MCF 10A (cell line): ENCODE data around the gene ASPG. TPM values are rescaled to one million over a fixed set of nuclear protein-coding genes. Genes with fewer than 3 reads are reported as not detected.

Source experiments
- BruUV-seq: library from RNA; stranded (reverse); fragments of 400-500 nt; replicated peaks from 2 replicates; lab custom pipeline; 2021; lab: Mats Ljungman, UMichigan
- CTCF ChIA-PET: fragments of 300-600 bp; sonication (Branson Sonifier 250); formaldehyde crosslinking; extraction: SDS; loops from one replicate; lab custom pipeline; 2021; ENCODE audit warnings: antibody characterized with exemption, inconsistent platforms; lab: Yijun Ruan, JAX
- POLR2A ChIA-PET: fragments of 300-600, 350-650 bp; sonication (Branson Sonifier 250); formaldehyde crosslinking; extraction: SDS; loops from one replicate; lab custom pipeline; 2020; ENCODE audit warnings: antibody characterized with exemption, inconsistent platforms; lab: Yijun Ruan, JAX
- DNase-seq: peaks from one replicate; pipeline ENCODE4 v3.0.0-alpha.2; 2018; ENCODE audit not compliant: unreplicated experiment
- H3K27ac Mint-ChIP-seq: one replicate; pipeline ENCODE4 v1.8.0; 2022; ENCODE audit warnings: mild to moderate bottlenecking, low read depth, mixed read lengths; ENCODE audit not compliant: unreplicated experiment
- H3K27me3 Mint-ChIP-seq: one replicate; pipeline ENCODE4 v1.8.0; 2022; ENCODE audit warnings: mixed read lengths; ENCODE audit not compliant: insufficient read depth, unreplicated experiment
- H3K36me3 Mint-ChIP-seq: one replicate; pipeline ENCODE4 v1.8.0; 2022; ENCODE audit warnings: mild to moderate bottlenecking, moderate library complexity, mixed read lengths; ENCODE audit not compliant: insufficient read depth, unreplicated experiment
- H3K4me1 Mint-ChIP-seq: one replicate; pipeline ENCODE4 v1.8.0; 2022; ENCODE audit warnings: mixed read lengths; ENCODE audit not compliant: insufficient read depth, unreplicated experiment
- H3K4me3 Mint-ChIP-seq: one replicate; pipeline ENCODE4 v1.8.0; 2022; ENCODE audit warnings: mild to moderate bottlenecking, moderate library complexity, mixed read lengths; ENCODE audit not compliant: unreplicated experiment
- H3K9me3 Mint-ChIP-seq: one replicate; pipeline ENCODE4 v1.8.0; 2022; ENCODE audit warnings: mixed read lengths; ENCODE audit not compliant: unreplicated experiment
- CTCF ChIP-seq: fragments of 200-600 bp; IDR thresholded peaks from one replicate; pipeline ENCODE4 v1.8.0; 2022; ENCODE audit warnings: antibody characterized with exemption, mild to moderate bottlenecking; ENCODE audit not compliant: unreplicated experiment
- intact Hi-C: fragments of 100-400 bp; cut with micrococcal nuclease; formaldehyde crosslinking; loops from 2 replicates; pipeline ENCODE4 v1.14.1; 2022
- total RNA-seq: library from RNA; stranded (reverse); gene quantifications from 2 replicates; pipeline ENCODE4 v1.2.3, GENCODE V29; 2022

ASPG gene
- total RNA-seq, 1 experiment from 2014 or later: 0.12 TPM

- Mint-ChIP-seq H3K27ac (no peak overlapping the region), H3K4me1 (no peaks in the 10 kb centered on the region), H3K27me3 (peaks cover 54% of the 10 kb centered on the region), H3K4me3 (peak overlapping the region; percentile 43), H3K36me3 (no peaks in the 10 kb centered on the region), H3K9me3 (no peaks in the 10 kb centered on the region)
- ChIA-PET POLR2A (no interaction called here), CTCF (interaction anchor here (0.7 to 1.9 kb wide), 3 partner anchors 424 to 431 kb away, joined by 4 to 39 read pairs (median 4); no protein-coding TSS in a partner anchor)
- no TSS peak for BruUV-seq
- no peak for TF ChIP-seq CTCF
- DNase-seq: no peak
- intact Hi-C loops: loop anchor here (1.0 kb wide), 2 partner anchors 428 to 504 kb away; no protein-coding TSS in a partner anchor
These were observed 51.2 kb downstream of the ASPG start for GRCh38 chr14:104136472-104137296.

GRCh38 chr14:104137297-104138097 is 52.0 kb downstream of the ASPG start:
- DNase-seq: peak; percentile 51
- H3K4me3 Mint-ChIP-seq: peak overlapping the region; percentile 43
- H3K9me3 Mint-ChIP-seq: no peaks in the 10 kb centered on the region
- H3K27me3 Mint-ChIP-seq: peaks cover 46% of the 10 kb centered on the region
- no TSS peak for BruUV-seq
- no peaks in the 10 kb centered on the region for H3K36me3 Mint-ChIP-seq
- H3K4me1 Mint-ChIP-seq: no peaks in the 10 kb centered on the region
- ChIA-PET CTCF (interaction anchor here (0.6 to 1.9 kb wide), 7 partner anchors 22 to 559 kb away, joined by 3 to 39 read pairs (median 4); no protein-coding TSS in a partner anchor), POLR2A (interaction anchor here (1.0 kb wide), 1 partner anchor 427 kb away, joined by 6 read pairs; no protein-coding TSS in a partner anchor)
- H3K27ac Mint-ChIP-seq: no peak overlapping the region
- intact Hi-C loops: loop anchor here (1.0 kb wide), 2 partner anchors 427 to 503 kb away; no protein-coding TSS in a partner anchor
- peak; percentile 95 for TF ChIP-seq CTCF

DNA sequence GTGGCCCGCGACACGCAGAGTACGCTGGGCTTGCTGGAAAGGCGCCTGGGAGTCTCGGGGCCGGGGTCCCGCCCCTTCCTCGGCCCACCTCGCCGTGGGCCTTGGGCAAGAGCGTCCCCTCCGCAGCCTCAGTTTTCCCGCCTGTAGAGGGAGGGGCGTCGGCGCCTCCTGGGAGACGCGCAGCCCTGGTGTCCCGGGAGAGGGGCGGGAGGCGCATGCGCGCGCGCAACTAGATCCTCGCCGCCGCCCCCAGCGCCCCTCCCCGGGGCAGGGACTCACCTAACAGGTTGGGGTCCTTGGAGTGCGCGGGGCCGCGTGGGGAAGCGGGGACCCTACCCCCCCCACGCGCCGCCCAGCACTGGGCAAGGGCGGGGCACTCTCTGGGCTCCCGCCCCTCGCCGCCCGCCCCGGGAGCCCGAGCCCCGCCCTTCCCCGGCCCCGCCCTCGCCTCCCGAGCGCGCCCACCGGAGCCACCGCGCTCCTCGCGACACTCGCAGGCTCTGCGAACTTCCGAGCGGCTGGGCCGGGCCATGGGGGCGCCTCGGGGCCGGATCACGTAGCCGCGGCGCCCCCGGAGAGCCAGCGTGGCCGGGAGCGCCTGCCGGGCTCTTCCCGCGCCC is 52.7 kb downstream of the ASPG start, which contains the start of gene KIF26A:
TSS of gene KIF26A (plus strand) at position 490 of the 620 bp plus-strand sequence. CDS start 136 bp downstream, outside the sequence.
- Mint-ChIP-seq H3K27ac (no peak within 1 kb of the TSS), H3K4me1 (no peaks in the 10 kb centered on the region), H3K4me3 (no peak within 1 kb of the TSS), H3K36me3 (no peaks in the 10 kb centered on the region), H3K9me3 (no peaks in the 10 kb centered on the region), H3K27me3 (peaks cover 48% of the 10 kb centered on the region)
- DNase-seq: no peak
- no peak for TF ChIP-seq CTCF
- CTCF ChIA-PET: interaction anchor here (0.6 to 1.9 kb wide), 6 partner anchors 420 to 558 kb away, joined by 3 to 39 read pairs (median 4); no protein-coding TSS in a partner anchor
- intact Hi-C loops: no loop called here
- BruUV-seq: no TSS peak
- POLR2A ChIA-PET: interaction anchor here (1.0 kb wide), 1 partner anchor 426 kb away, joined by 6 read pairs; no protein-coding TSS in a partner anchor
